Smooth muscle cell (in vitro differentiated cells): ENCODE data around the gene SLC47A1. TPM values are rescaled to one million over a fixed set of nuclear protein-coding genes. Genes with fewer than 3 reads are reported as not detected.

Experiments used
- DNase-seq: peaks from one replicate; lab custom pipeline; 2025; ENCODE audit not compliant: unreplicated experiment; lab: John Stamatoyannopoulos, UW
- H2AFZ ChIP-seq: fragments of 200-600 bp; sonication (generic); 2 replicates; pipeline ENCODE4 v1.6.0; 2016; ENCODE audit warnings: antibody characterized with exemption, low read depth, mild to moderate bottlenecking
- H3F3A ChIP-seq: fragments of 200-600 bp; sonication (generic); 2 replicates; pipeline ENCODE4 v1.6.0; 2017; ENCODE audit warnings: antibody characterized with exemption, low read depth
- H3K27ac ChIP-seq: fragments of 200-600 bp; sonication (generic); 2 replicates; pipeline ENCODE4 v1.5.1; 2016; ENCODE audit warnings: low read depth, mild to moderate bottlenecking
- H3K27me3 ChIP-seq: fragments of 200-600 bp; sonication (generic); 2 replicates; pipeline ENCODE4 v1.6.1; 2016; ENCODE audit warnings: low read depth, mild to moderate bottlenecking
- H3K36me3 ChIP-seq: fragments of 200-600 bp; sonication (generic); 2 replicates; pipeline ENCODE4 v1.5.1; 2016; ENCODE audit warnings: low read depth
- H3K4me1 ChIP-seq: fragments of 200-600 bp; sonication (generic); 2 replicates; pipeline ENCODE4 v1.5.1; 2016; ENCODE audit warnings: low read depth
- H3K4me2 ChIP-seq: fragments of 200-600 bp; sonication (generic); 2 replicates; pipeline ENCODE4 v1.6.0; 2016; ENCODE audit warnings: mild to moderate bottlenecking
- H3K4me3 ChIP-seq: fragments of 200-600 bp; sonication (generic); 2 replicates; pipeline ENCODE4 v1.5.1; 2016; ENCODE audit warnings: mild to moderate bottlenecking
- H3K79me2 ChIP-seq: fragments of 200-600 bp; sonication (generic); 2 replicates; pipeline ENCODE4 v1.6.0; 2016; ENCODE audit warnings: low read depth, mild to moderate bottlenecking
- H3K9ac ChIP-seq: fragments of 200-600 bp; sonication (generic); 2 replicates; pipeline ENCODE4 v1.6.0; 2016; ENCODE audit warnings: low read depth
- H3K9me3 ChIP-seq: fragments of 200-600 bp; sonication (generic); replicated peaks from 2 replicates; pipeline ENCODE4 v1.5.1; 2016; ENCODE audit warnings: low read depth
- H4K20me1 ChIP-seq: fragments of 200-600 bp; sonication (generic); 2 replicates; pipeline ENCODE4 v1.6.0; 2016; ENCODE audit warnings: low read depth
- CTCF ChIP-seq: fragments of 200-600 bp; sonication (generic); IDR thresholded peaks from 2 replicates; pipeline ENCODE4 v1.5.1; 2017; ENCODE audit warnings: borderline replicate concordance, mild to moderate bottlenecking, antibody characterized with exemption; ENCODE audit not compliant: insufficient read depth, poor library complexity, severe bottlenecking
- WGBS: methylation state at CpG from one replicate; pipeline ENCODE4 v1.1.7; 2016; ENCODE audit warnings: low lambda C conversion rate; 5-methylcytosine and 5-hydroxymethylcytosine counted together
- polyA plus RNA-seq: library from polyadenylated mRNA; unstranded; fragments of >200 nt; fragmentation: Nextera tagmentation; extraction: Ambion mirVana; gene quantifications from 2 replicates; pipeline ENCODE4 v1.2.1, GENCODE V29; 2016
- total RNA-seq: library from RNA; depleted of rRNA; stranded (reverse); fragments of >200 nt; gene quantifications from 2 replicates; pipeline ENCODE4 v1.2.3, GENCODE V29; 2014

Gene SLC47A1
- total and polyA plus RNA-seq, 2 experiments from 2014 or later, result 2.5 TPM; not detected in 1

- Histone ChIP-seq H3K9me3 (no peaks in the 10 kb centered on the region), H3K9ac (no peak overlapping the region), H3K4me1 (no peaks in the 10 kb centered on the region), H3K4me3 (no peak overlapping the region), H3K79me2 (no peaks in the 10 kb centered on the region), H3K27ac (no peak overlapping the region), H4K20me1 (no peaks in the 10 kb centered on the region), H3K27me3 (no peaks in the 10 kb centered on the region), H3K4me2 (no peak overlapping the region), H2AFZ (no peak overlapping the region), H3F3A (peaks cover 5% of the 10 kb centered on the region), H3K36me3 (no peaks in the 10 kb centered on the region)
- TF ChIP-seq CTCF, result no peak
- whole genome bisulfite sequencing, result 95% methylated on average over 1 of the region's 1 CpG
- no peak for DNase-seq
These were observed 34.3 kb downstream of the SLC47A1 start for GRCh38 chr17:19568016-19568350.

GRCh38 chr17:19569785-19570543 is 36.3 kb downstream of the SLC47A1 start:
- H3K36me3 ChIP-seq, result no peaks in the 10 kb centered on the region
- no peaks in the 10 kb centered on the region for H3K4me1 ChIP-seq
- no peak overlapping the region for H2AFZ ChIP-seq
- WGBS, result 91% methylated on average over 3 of the region's 3 CpGs
- no peak overlapping the region for H3K4me3 ChIP-seq
- H3K27me3 ChIP-seq, result no peaks in the 10 kb centered on the region
- no peak for TF ChIP-seq CTCF
- H3K4me2 ChIP-seq, result no peak overlapping the region
- H3K9ac ChIP-seq, result no peak overlapping the region
- H3K9me3 ChIP-seq, result no peaks in the 10 kb centered on the region
- no peak for DNase-seq
- H4K20me1 ChIP-seq, result no peaks in the 10 kb centered on the region
- no peak overlapping the region for H3K27ac ChIP-seq
- H3K79me2 ChIP-seq, result no peaks in the 10 kb centered on the region
- H3F3A ChIP-seq, result peaks cover 5% of the 10 kb centered on the region

GRCh38 chr17:19570544-19571062 is 36.9 kb downstream of the SLC47A1 start:
- Histone ChIP-seq H3K36me3 (no peaks in the 10 kb centered on the region), H3K27me3 (no peaks in the 10 kb centered on the region), H4K20me1 (no peaks in the 10 kb centered on the region), H3K4me1 (no peaks in the 10 kb centered on the region), H3F3A (peaks cover 5% of the 10 kb centered on the region), H3K4me2 (no peak overlapping the region), H3K9me3 (no peaks in the 10 kb centered on the region), H2AFZ (no peak overlapping the region), H3K79me2 (no peaks in the 10 kb centered on the region), H3K4me3 (no peak overlapping the region), H3K27ac (no peak overlapping the region), H3K9ac (no peak overlapping the region)
- no peak for TF ChIP-seq CTCF
- 83% methylated on average over 4 of the region's 4 CpGs for WGBS
- DNase-seq, result no peak

GRCh38 chr17:19573075-19573474 is 39.4 kb downstream of the SLC47A1 start:
- no peak for TF ChIP-seq CTCF
- H3K4me2 ChIP-seq, result peak overlapping the region; percentile 32

More at GRCh38 chr17:19573075-19573474, 39.4 kb downstream of the SLC47A1 start:
- no peak for DNase-seq
- Histone ChIP-seq H3K27ac (no peak overlapping the region), H3K4me3 (no peak overlapping the region), H4K20me1 (no peaks in the 10 kb centered on the region), H3K36me3 (no peaks in the 10 kb centered on the region), H3K9me3 (no peaks in the 10 kb centered on the region), H3K4me1 (no peaks in the 10 kb centered on the region), H3K9ac (no peak overlapping the region), H3K79me2 (no peaks in the 10 kb centered on the region), H2AFZ (no peak overlapping the region), H3K27me3 (no peaks in the 10 kb centered on the region), H3F3A (peaks cover 5% of the 10 kb centered on the region)
- WGBS, result 4% methylated on average over 2 of the region's 2 CpGs
